ENCODE data around the gene SRSF8.

DNA sequence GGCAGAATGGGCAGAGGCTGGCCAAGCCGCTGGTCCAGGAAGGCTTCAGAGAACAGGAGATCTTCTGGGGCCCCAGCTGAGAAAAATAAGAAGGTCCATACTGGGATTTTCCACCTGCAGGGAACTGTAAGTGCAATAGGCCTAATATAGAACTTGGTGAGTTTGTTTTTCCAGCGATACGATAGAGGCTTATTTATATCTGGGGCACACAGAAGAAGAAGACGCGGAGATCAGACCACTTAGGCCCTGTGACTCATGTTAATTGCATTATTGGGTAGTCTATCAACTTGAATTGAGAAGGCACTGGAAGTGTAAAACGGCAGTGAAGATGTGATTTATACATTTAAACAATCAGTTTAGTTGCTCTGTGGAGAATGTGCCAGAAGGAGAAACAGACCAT lies 7.7 kb upstream of the SRSF8 start:
- TF ChIP-seq CTCF (IDR thresholded peaks at IDR 0.05) (no peak), POLR2A (IDR thresholded peaks at IDR 0.05) (no peak)

Data from vagina (tissue), 2 donors.